ENCODE data around the gene SETD7. TPM values are rescaled to one million over a fixed set of nuclear protein-coding genes. Genes with fewer than 3 reads are reported as not detected.

SETD7 gene
- total and polyA plus RNA-seq, 2 donors (not counting 3 experiments of a cell fraction or from before 2014, with no cell fraction given): 18.8 to 39.9 TPM

DNA sequence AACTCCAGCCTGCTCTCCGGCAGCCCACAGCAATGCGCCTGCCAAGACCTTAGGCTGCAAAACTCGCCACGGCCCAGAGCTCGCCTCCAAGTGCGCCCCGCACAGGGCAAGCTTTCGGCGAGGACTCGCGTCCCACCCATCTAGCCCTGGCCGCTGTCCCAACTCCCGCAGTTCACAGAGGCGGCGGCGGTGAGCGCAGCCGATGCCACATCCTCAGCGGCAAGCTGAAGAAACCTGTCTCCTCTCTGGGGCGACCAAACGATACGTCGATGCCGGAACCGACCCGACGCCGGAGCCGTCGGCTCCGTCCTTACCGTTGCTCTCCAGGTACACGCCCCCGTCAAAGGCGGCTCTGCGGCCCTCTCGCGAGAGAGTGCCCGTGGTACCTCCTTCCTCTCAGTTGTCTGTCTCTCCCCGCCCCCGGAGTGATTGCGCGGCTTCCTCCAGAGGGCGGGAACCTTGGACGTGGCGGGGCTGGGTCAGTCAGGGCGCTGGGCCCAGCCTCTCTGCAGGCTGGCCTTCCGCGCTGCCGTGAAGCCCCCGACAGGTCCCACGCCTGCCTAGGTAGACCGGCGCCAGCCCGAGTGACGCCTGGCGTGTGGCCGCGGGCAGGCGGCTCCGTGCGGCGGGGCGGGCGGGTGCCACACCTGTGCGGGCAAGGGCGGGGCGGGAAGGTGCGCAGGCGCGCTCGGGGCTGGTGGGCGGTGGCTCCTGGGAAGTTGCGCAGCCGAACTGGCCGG, 102.5 kb downstream of the SETD7 start:
- H3K27ac ChIP-seq (ENCODE audit: insufficient read depth, low read depth, low read length): peak overlapping the region; percentile 89
- no peaks in the 10 kb centered on the region for H3K36me3 ChIP-seq (ENCODE audit: control insufficient read depth in 2 of 2, extremely low read depth in 1 of 2, insufficient read depth in 2 of 2, low read length in 2 of 2)
- H2AFZ ChIP-seq (ENCODE audit: low read depth, low read length): peak overlapping the region; percentile 85
- H3K4me1 ChIP-seq (ENCODE audit: control insufficient read depth, extremely low read depth, insufficient read depth, low read length): peaks cover 45% of the 10 kb centered on the region
- no TSS peak for BruUV-seq (replicated peaks)
- peak overlapping the region; percentile 80 for H3K4me2 ChIP-seq (ENCODE audit: insufficient read depth, low read length)
- no peaks in the 10 kb centered on the region for H3K9me3 ChIP-seq (replicated peaks; ENCODE audit: control insufficient read depth, insufficient read depth, low read length)
- peaks cover 48% of the 10 kb centered on the region for H3K79me2 ChIP-seq (ENCODE audit: control insufficient read depth, insufficient read depth, low read length)
- dilution Hi-C loops (cut with MboI; ENCODE audit: extremely low pct_ligation_motif_present, low sequenced_read_pairs): no loop called here
- peak overlapping the region; percentile 96 for H3K9ac ChIP-seq (replicated peaks; ENCODE audit: extremely low read depth, insufficient read depth, low read length)
- peak overlapping the region; percentile 91 to 99 (median 97) for H3K4me3 ChIP-seq (replicated peaks in 1 of 3; ENCODE audit: insufficient read depth in 1 of 3, low read depth in 1 of 3, low read length in 3 of 3)
- H3K9me1 ChIP-seq (replicated peaks; ENCODE audit: control insufficient read depth, extremely low read depth, insufficient read depth, low read length): no peaks in the 10 kb centered on the region
- POLR2A ChIA-PET: interaction anchor here (0.6 to 3.0 kb wide), 3 partner anchors 34 to 40 kb away, joined by 3 to 23 read pairs (median 5); no protein-coding TSS in a partner anchor
- CTCF ChIA-PET: interaction anchor here (0.8 to 3.8 kb wide), 14 partner anchors 10 to 423 kb away, joined by 3 to 31 read pairs (median 4); no protein-coding TSS in a partner anchor
- FAIRE-seq (peak; percentile 78), DNase-seq (ENCODE audit: low read depth, low spot score) (peak; percentile 98)
- TF ChIP-seq EZH2 (IDR thresholded peaks at IDR 0.05; ENCODE audit: borderline replicate concordance, low read depth, low read length, severe bottlenecking): no peak
- no peak for TF ChIP-seq JUN (IDR thresholded peaks at IDR 0.05; ENCODE audit: borderline replicate concordance, insufficient read depth, insufficient read length, low read depth)
- TF ChIP-seq GATA2 (IDR thresholded peaks at IDR 0.05; ENCODE audit: insufficient read depth, insufficient read length, low read depth, low read length): no peak
- peak; percentile 89 for TF ChIP-seq POLR2A (IDR thresholded peaks at IDR 0.05; ENCODE audit: low read depth, low read length)
- TF ChIP-seq, protein P1, sequence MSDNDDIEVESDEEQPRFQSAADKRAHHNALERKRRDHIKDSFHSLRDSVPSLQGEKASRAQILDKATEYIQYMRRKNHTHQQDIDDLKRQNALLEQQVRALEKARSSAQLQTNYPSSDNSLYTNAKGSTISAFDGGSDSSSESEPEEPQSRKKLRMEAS (IDR thresholded peaks at IDR 0.05; ENCODE audit: insufficient read depth, insufficient read length): no peak
- no peak for TF ChIP-seq MYC (IDR thresholded peaks at IDR 0.05; ENCODE audit: low read depth, low read length)
- TF ChIP-seq POLR2AphosphoS5 (IDR thresholded peaks at IDR 0.05; ENCODE audit: insufficient read depth, low read depth, low read length): peak; percentile 94
- no peak for TF ChIP-seq FOS (IDR thresholded peaks at IDR 0.05; ENCODE audit: borderline replicate concordance, insufficient read depth, low read length)
- TF ChIP-seq, protein P2, sequence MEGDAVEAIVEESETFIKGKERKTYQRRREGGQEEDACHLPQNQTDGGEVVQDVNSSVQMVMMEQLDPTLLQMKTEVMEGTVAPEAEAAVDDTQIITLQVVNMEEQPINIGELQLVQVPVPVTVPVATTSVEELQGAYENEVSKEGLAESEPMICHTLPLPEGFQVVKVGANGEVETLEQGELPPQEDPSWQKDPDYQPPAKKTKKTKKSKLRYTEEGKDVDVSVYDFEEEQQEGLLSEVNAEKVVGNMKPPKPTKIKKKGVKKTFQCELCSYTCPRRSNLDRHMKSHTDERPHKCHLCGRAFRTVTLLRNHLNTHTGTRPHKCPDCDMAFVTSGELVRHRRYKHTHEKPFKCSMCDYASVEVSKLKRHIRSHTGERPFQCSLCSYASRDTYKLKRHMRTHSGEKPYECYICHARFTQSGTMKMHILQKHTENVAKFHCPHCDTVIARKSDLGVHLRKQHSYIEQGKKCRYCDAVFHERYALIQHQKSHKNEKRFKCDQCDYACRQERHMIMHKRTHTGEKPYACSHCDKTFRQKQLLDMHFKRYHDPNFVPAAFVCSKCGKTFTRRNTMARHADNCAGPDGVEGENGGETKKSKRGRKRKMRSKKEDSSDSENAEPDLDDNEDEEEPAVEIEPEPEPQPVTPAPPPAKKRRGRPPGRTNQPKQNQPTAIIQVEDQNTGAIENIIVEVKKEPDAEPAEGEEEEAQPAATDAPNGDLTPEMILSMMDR (IDR thresholded peaks at IDR 0.05; ENCODE audit: extremely low read depth in 1 of 2, insufficient read depth in 1 of 2, low read depth in 1 of 2, low read length in 2 of 2): peak in 1 of 2 donors; percentile 4
- intact Hi-C loops (cut with micrococcal nuclease): loop anchor here (1.0 to 2.0 kb wide), 5 partner anchors 34 to 370 kb away; partner anchors contain the start of genes NAA15 and SETD7
- H4K20me1 ChIP-seq (replicated peaks; ENCODE audit: control insufficient read depth, extremely low read depth, insufficient read depth, low read length): no peaks in the 10 kb centered on the region
- H3K27me3 ChIP-seq (ENCODE audit: control insufficient read depth in 2 of 2, insufficient read depth in 2 of 2, low read length in 2 of 2): no peaks in the 10 kb centered on the region

Measured in endothelial cell of umbilical vein (primary cell).